Measurements from ENCODE around the gene SCLT1.

The SCLT1 gene

DNA sequence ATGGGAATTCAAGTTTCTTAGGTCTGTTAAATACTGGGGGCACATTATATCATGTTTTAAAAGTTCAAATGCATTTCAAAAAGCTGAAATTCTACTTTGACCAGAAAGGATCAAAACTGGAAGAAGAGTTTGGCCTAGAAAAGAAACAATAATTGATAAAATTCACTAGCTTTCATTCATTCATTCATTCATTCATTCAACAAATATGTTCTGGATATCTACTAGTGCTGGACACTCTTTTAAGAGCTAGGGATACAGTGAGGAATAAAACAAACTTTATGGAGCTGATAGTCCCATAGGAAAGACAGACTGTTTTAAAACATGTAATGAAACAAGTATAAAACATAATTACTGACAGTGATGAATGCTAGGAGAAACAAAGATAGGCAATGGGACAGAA, 177.8 kb downstream of the SCLT1 start:
- TF ChIP-seq, protein P1, sequence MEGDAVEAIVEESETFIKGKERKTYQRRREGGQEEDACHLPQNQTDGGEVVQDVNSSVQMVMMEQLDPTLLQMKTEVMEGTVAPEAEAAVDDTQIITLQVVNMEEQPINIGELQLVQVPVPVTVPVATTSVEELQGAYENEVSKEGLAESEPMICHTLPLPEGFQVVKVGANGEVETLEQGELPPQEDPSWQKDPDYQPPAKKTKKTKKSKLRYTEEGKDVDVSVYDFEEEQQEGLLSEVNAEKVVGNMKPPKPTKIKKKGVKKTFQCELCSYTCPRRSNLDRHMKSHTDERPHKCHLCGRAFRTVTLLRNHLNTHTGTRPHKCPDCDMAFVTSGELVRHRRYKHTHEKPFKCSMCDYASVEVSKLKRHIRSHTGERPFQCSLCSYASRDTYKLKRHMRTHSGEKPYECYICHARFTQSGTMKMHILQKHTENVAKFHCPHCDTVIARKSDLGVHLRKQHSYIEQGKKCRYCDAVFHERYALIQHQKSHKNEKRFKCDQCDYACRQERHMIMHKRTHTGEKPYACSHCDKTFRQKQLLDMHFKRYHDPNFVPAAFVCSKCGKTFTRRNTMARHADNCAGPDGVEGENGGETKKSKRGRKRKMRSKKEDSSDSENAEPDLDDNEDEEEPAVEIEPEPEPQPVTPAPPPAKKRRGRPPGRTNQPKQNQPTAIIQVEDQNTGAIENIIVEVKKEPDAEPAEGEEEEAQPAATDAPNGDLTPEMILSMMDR (IDR thresholded peaks at IDR 0.05; ENCODE audit: extremely low read depth, missing control alignments) = no peak
- no peak for DNase-seq (ENCODE audit: low spot score)

DNA sequence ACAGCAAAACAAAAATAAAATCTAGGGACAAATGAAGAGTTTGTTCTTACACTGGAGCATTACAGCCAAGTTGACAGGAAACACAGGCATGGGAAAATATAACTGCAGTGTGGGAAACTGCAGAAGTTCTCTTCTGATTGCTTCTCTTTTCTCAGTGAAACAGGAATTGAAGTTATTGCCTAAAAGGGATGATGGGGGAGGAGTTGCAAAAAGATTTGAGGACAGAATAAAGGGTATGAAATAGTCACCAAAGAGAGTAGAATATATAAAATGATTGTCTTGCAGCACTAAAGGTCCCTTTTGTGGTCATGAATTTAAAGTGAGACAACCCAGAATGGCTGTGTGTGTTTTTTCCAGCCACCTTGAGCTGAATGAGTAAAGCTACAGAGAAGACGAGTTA, 180.1 kb downstream of the SCLT1 start:
- DNase-seq (ENCODE audit: low spot score) = peak; percentile 13
- TF ChIP-seq, protein P1 (IDR thresholded peaks at IDR 0.05; ENCODE audit: extremely low read depth, missing control alignments) = no peak

DNA sequence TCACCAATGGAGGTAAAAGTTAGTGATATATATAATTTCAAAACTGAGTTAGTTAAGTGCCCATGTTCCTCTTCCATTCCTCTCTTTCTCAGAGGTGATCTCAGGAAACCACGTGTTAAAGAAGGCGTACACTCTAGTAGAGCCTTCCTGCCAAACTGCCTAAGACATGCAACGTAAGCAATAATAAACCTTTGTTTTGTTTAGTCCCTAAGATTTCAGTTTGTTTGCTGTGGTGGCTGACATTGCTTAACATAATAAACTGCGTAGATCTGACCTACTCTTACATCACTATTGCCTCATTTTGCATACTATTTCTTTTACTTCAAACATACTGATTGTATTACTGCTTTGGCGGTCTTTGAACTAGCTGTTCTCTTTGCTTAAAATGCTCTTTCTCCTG, 184.6 kb downstream of the SCLT1 start:
- TF ChIP-seq, protein P1 (IDR thresholded peaks at IDR 0.05; ENCODE audit: extremely low read depth, missing control alignments) = no peak
- no peak for DNase-seq (ENCODE audit: low spot score)

DNA sequence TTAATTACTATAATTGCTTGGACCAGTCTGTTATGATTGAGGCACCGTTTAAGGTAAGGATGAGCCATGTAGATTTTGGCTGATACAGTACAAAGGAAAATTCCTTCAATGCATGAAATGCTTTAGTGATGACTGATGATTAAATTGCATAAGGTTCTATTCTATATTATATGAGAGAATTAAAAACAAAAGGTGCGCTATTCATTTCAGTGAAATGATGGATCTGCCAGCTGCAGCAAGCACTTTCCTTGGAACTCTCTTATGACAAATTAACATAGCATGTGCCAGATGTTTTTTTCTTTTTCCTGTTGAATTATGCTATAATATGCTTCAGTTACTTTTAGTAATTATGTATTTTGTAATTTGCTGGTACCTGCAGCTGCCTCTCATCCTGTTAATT, 185.4 kb downstream of the SCLT1 start:
- no peak for DNase-seq (ENCODE audit: low spot score)
- TF ChIP-seq, protein P1 (IDR thresholded peaks at IDR 0.05; ENCODE audit: extremely low read depth, missing control alignments) = no peak

DNA sequence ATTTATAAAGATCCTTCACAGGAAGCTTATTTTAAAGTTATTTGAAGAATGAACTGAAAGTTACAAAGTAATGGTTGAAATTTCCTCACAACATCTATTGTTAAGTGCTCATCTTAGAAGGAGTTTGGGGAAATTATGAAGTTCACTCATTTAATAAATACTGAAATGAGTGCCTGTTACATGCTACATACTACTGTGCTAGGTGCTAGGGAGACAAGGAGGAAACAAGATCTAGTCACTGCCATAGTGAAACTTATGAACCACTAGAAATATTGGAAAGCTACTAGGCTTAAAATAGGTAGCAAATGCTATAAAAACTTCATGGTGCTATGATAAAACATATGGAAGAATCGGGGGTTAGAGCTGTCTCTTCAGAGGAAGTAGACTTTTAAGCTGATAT, 186.8 kb downstream of the SCLT1 start:
- no peak for DNase-seq (ENCODE audit: low spot score)
- TF ChIP-seq, protein P1 (IDR thresholded peaks at IDR 0.05; ENCODE audit: extremely low read depth, missing control alignments) = no peak

DNA sequence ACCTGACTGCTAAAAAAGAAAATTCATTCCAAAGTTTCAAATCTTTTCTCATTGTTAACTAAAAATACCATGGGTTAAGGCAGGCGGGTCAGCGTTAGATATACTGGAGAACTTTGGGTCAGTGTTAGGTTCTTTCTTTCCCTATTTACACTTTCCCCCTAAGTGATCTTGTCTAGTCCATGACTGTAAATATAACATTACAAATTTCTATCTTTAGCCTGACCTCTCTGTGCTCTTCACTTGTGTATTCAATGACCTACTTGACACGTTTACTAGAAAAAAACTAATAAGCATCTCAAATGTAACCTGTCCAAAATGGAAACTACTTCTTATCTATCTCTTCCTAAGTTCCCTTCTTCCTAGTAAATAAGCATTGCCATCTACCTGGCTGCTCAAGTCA, 188.5 kb downstream of the SCLT1 start:
- TF ChIP-seq, protein P1 (IDR thresholded peaks at IDR 0.05; ENCODE audit: extremely low read depth, missing control alignments) = no peak

DNA sequence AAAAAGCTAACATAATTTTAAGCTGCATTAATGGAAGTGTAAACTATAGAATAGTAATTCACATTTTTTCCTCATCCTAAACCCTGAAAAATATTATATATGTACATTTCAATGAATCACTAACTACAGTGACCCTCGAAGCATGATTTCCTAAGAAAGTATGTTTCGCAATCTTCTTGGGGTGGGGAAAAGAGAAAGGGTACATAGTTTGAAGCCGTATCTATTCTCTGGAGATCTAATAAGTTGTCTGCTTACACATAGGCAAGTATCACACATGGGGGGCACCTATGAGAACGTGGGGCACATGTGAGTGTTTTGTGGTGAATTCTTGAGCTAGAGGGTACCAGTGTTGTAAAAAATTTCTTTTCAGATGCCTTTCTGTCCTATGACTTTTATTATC, 212.7 kb downstream of the SCLT1 start:
- TF ChIP-seq, protein P1 (IDR thresholded peaks at IDR 0.05; ENCODE audit: extremely low read depth, missing control alignments) = no peak
- no peak for DNase-seq (ENCODE audit: low spot score)

More for the DNA sequence above, 188.5 kb downstream of the SCLT1 start:
- DNase-seq (ENCODE audit: low spot score) = no peak

All from GM20000 (cell line).